OCI-LY1 (cell line): ENCODE measurements around the gene MAP4K4.

Experiments used
- H2AFZ ChIP-seq: fragments of 200-600 bp; sonication (generic), shearing (Covaris generic); 2 replicates; pipeline ENCODE4 v1.6.0; 2014; ENCODE audit warnings: antibody characterized with exemption, mild to moderate bottlenecking, low read length
- H3F3A ChIP-seq: fragments of 200-600 bp; sonication (generic), shearing (Covaris generic); 2 replicates; pipeline ENCODE4 v1.6.0; 2014; ENCODE audit warnings: mild to moderate bottlenecking, antibody characterized with exemption, low read length, moderate library complexity; ENCODE audit not compliant: insufficient read depth
- H3K27ac ChIP-seq: fragments of 200-600 bp; sonication (generic); 2 replicates; pipeline ENCODE4 v1.5.1; 2014; ENCODE audit warnings: low read length, mixed run types, mild to moderate bottlenecking, low read depth; ENCODE audit not compliant: poor library complexity, severe bottlenecking
- H3K27me3 ChIP-seq: fragments of 200-600 bp; sonication (generic); 2 replicates; pipeline ENCODE4 v1.6.0; 2014; ENCODE audit warnings: antibody characterized with exemption, mild to moderate bottlenecking, low read length, moderate library complexity; ENCODE audit not compliant: insufficient read depth
- H3K36me3 ChIP-seq: fragments of 200-600 bp; sonication (generic); 2 replicates; pipeline ENCODE4 v1.6.1; 2014; ENCODE audit warnings: mild to moderate bottlenecking, antibody characterized with exemption, low read length, moderate library complexity, mixed read lengths; ENCODE audit not compliant: insufficient read depth
- H3K4me1 ChIP-seq: fragments of 200-600 bp; sonication (generic); 2 replicates; pipeline ENCODE4 v1.5.1; 2014; ENCODE audit warnings: mild to moderate bottlenecking, low read length, moderate library complexity; ENCODE audit not compliant: insufficient read depth, severe bottlenecking
- H3K4me2 ChIP-seq: fragments of 200-600 bp; sonication (generic), shearing (Covaris generic); 2 replicates; pipeline ENCODE4 v1.6.1; 2014; ENCODE audit warnings: low read length
- H3K4me3 ChIP-seq: fragments of 200-600 bp; sonication (generic); 2 replicates; pipeline ENCODE4 v1.5.1; 2014; ENCODE audit warnings: low read length, low read depth, mild to moderate bottlenecking, mixed read lengths; ENCODE audit not compliant: poor library complexity, severe bottlenecking
- H3K79me2 ChIP-seq: fragments of 200-600 bp; shearing (Covaris generic); 2 replicates; pipeline ENCODE4 v1.6.1; 2016; ENCODE audit warnings: mixed run types, low read length, mixed read lengths; ENCODE audit not compliant: insufficient read depth
- H3K9ac ChIP-seq: fragments of 200-600 bp; sonication (generic), shearing (Covaris generic); 2 replicates; pipeline ENCODE4 v1.6.1; 2014; ENCODE audit warnings: mild to moderate bottlenecking, low read length, mixed read lengths
- H3K9me2 ChIP-seq: fragments of 200-600 bp; sonication (generic), shearing (Covaris generic); 2 replicates; pipeline ENCODE4 v1.6.1; 2014; ENCODE audit warnings: low read depth, mild to moderate bottlenecking, low read length, mixed read lengths
- H3K9me3 ChIP-seq: fragments of 200-600 bp; shearing (Covaris generic); 2 replicates; pipeline ENCODE4 v1.6.1; 2014; ENCODE audit warnings: low read length, mixed read lengths
- H4K20me1 ChIP-seq: fragments of 200-600 bp; sonication (generic), shearing (Covaris generic); 2 replicates; pipeline ENCODE4 v1.6.0; 2016; ENCODE audit warnings: mild to moderate bottlenecking, low read length; ENCODE audit not compliant: insufficient read depth
- EZH2 ChIP-seq: fragments of 200-600 bp; sonication (generic), shearing (Covaris generic); IDR thresholded peaks from 2 replicates; pipeline ENCODE4 v1.8.0; 2017; ENCODE audit warnings: borderline replicate concordance, mixed run types, mild to moderate bottlenecking, antibody characterized with exemption, low read length, moderate library complexity, mixed read lengths
- TF ChIP-seq, protein P1 (sequence below): fragments of 200-600 bp; sonication (generic), shearing (Covaris generic); IDR thresholded peaks from 2 replicates; pipeline ENCODE4 v1.5.1; 2017; ENCODE audit warnings: mild to moderate bottlenecking, antibody characterized with exemption, low read length, moderate library complexity, mixed read lengths

The MAP4K4 gene

DNA sequence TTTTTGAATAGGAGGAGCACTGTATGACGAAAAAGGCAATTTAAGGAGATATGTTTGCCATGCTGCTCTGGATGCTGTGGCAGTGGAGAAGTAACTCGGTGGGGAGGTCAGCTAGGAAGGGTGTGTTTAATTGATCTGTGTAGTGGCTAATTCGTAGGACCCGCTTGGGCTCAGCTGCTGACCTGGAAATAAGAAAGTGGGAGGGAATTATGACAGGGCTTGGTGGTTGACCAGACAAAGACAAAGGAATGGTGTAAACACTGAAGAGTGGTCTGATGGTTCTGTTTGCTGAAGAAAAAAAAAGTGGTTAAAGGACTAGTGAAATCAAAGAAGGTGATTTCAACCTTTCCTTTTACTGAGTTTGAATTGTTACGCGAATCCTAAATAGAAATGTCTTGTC, 146.0 kb downstream of the MAP4K4 start:
- Histone ChIP-seq H3K4me1 (no peaks in the 10 kb centered on the region), H3K9me2 (no peaks in the 10 kb centered on the region), H3K36me3 (peaks cover 49% of the 10 kb centered on the region), H3K27ac (no peak overlapping the region), H3K9ac (no peak overlapping the region), H3K9me3 (no peaks in the 10 kb centered on the region), H3K79me2 (no peaks in the 10 kb centered on the region), H3K4me3 (no peak overlapping the region), H3F3A (no peaks in the 10 kb centered on the region), H3K27me3 (no peaks in the 10 kb centered on the region), H2AFZ (no peak overlapping the region), H4K20me1 (no peaks in the 10 kb centered on the region), H3K4me2 (no peak overlapping the region)
- no peak for TF ChIP-seq EZH2
- TF ChIP-seq, protein P1, sequence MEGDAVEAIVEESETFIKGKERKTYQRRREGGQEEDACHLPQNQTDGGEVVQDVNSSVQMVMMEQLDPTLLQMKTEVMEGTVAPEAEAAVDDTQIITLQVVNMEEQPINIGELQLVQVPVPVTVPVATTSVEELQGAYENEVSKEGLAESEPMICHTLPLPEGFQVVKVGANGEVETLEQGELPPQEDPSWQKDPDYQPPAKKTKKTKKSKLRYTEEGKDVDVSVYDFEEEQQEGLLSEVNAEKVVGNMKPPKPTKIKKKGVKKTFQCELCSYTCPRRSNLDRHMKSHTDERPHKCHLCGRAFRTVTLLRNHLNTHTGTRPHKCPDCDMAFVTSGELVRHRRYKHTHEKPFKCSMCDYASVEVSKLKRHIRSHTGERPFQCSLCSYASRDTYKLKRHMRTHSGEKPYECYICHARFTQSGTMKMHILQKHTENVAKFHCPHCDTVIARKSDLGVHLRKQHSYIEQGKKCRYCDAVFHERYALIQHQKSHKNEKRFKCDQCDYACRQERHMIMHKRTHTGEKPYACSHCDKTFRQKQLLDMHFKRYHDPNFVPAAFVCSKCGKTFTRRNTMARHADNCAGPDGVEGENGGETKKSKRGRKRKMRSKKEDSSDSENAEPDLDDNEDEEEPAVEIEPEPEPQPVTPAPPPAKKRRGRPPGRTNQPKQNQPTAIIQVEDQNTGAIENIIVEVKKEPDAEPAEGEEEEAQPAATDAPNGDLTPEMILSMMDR = no peak

- Histone ChIP-seq H3K36me3 (peaks cover 45% of the 10 kb centered on the region), H3K9me2 (no peaks in the 10 kb centered on the region), H3K9me3 (no peaks in the 10 kb centered on the region), H3K27ac (no peak overlapping the region), H4K20me1 (no peaks in the 10 kb centered on the region), H3K9ac (no peak overlapping the region), H3K4me1 (no peaks in the 10 kb centered on the region), H3K27me3 (no peaks in the 10 kb centered on the region), H3K4me3 (no peak overlapping the region), H3K4me2 (no peak overlapping the region), H2AFZ (no peak overlapping the region), H3F3A (no peaks in the 10 kb centered on the region), H3K79me2 (no peaks in the 10 kb centered on the region)
- TF ChIP-seq, protein P1 = no peak
- no peak for TF ChIP-seq EZH2
Observed at GRCh38 chr2:101844055-101844635, 146.6 kb downstream of the MAP4K4 start.

DNA sequence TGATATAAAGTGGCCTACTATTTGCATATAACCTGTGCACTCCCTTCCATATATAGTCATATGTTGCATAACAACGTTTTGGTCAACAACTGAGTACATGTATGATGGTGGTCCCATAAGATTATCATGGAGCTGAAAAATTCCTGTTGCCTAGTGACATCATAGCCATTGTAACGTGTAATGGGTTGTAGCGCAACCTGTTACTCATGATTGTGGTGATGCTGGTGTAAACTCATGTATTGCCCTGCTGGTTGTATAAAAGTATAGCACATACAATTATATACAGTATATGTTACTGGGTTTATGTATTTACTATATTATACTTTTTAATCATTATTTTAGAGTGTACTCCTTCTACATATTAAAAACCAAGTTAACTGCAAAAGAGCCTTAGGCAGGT, 149.5 kb downstream of the MAP4K4 start:
- Histone ChIP-seq H3K9ac (no peak overlapping the region), H3K27me3 (no peaks in the 10 kb centered on the region), H3K9me3 (no peaks in the 10 kb centered on the region), H3K79me2 (no peaks in the 10 kb centered on the region), H3K4me2 (no peak overlapping the region), H4K20me1 (no peaks in the 10 kb centered on the region), H3K4me3 (no peak overlapping the region), H3K9me2 (no peaks in the 10 kb centered on the region), H2AFZ (no peak overlapping the region), H3K4me1 (no peaks in the 10 kb centered on the region), H3K36me3 (peaks cover 28% of the 10 kb centered on the region), H3K27ac (no peak overlapping the region), H3F3A (no peaks in the 10 kb centered on the region)
- no peak for TF ChIP-seq EZH2
- TF ChIP-seq, protein P1 = no peak
